Left ventricle myocardium inferior (tissue), 1 donor: ENCODE measurements around the gene RIMS1. TPM values are rescaled to one million over a fixed set of nuclear protein-coding genes. Genes with fewer than 3 reads are reported as not detected.

Source experiments
- DNase-seq: peaks from one replicate; pipeline ENCODE4 v3.0.0-alpha.2; 2020
- H3K27ac ChIP-seq: fragments of 200-600 bp; replicated peaks from 2 replicates; pipeline ENCODE4 v1.8.0; 2021
- H3K27me3 ChIP-seq: fragments of 200-600 bp; 2 replicates; pipeline ENCODE4 v1.8.0; 2021; ENCODE audit warnings: low read depth
- H3K36me3 ChIP-seq: fragments of 200-600 bp; 2 replicates; pipeline ENCODE4 v1.8.0; 2021
- H3K4me1 ChIP-seq: fragments of 200-600 bp; 2 replicates; pipeline ENCODE4 v1.8.0; 2021
- H3K4me3 ChIP-seq: fragments of 200-600 bp; 2 replicates; pipeline ENCODE4 v1.8.0; 2021; ENCODE audit warnings: mild to moderate bottlenecking, moderate library complexity
- H3K9me3 ChIP-seq: fragments of 200-600 bp; replicated peaks from 2 replicates; pipeline ENCODE4 v1.8.0; 2021
- intact Hi-C: fragments of 100-400 bp; cut with micrococcal nuclease; formaldehyde crosslinking; loops from one replicate; pipeline ENCODE4 v1.11.0; 2022
- total RNA-seq: library from RNA; stranded (reverse); fragmentation: NEBNext Ultra II Directional; extraction: Animal tissue kit (Norgen Biotek cat#: 25700); gene quantifications from one replicate; pipeline ENCODE4 v1.2.1, GENCODE V29; 2021
- TF ChIP-seq, protein P1 (sequence below): fragments of 200-600 bp; IDR thresholded peaks from 2 replicates; pipeline ENCODE4 v1.8.0; 2021; ENCODE audit warnings: antibody characterized with exemption, mild to moderate bottlenecking, borderline replicate concordance
- donor health status: DM: no; HTN: yes; CAD: no; lungs with severe emphysema.

Gene RIMS1
- total RNA-seq, 1 donor from 2014 or later, result 0.93 TPM

DNA sequence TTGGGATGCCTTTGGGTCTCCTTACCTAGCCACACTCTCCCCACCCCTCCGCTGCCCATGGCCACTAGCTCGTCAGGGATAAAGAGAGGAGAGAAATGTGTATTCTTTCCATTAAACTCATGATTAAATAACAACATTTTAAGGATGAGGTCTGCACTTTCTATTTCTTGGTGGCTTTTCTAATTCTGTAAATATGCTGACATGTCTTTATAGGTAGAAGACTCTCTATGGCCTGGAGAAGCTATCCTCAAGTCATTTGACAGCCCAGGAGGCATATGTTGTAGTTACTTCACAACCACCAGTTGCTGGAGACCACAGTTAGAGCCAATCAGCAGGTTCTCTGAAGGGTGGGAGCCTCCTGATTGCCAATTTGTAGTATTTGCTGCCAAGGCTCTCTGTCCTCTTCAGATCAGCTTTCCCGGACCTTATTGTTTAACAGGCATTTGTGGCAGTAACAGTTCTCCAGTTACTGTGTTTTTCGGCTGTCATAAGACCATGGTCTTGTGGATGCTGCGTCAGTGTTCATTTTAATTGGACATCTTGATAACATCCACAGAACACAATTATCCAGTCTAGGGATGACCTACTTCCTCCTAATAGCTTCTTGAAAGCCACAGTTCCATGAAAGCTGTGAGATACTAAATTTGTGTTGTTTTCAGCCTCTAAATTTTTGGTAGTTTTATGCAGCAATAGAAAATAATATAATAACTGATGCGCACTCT is 530.6 kb downstream of the RIMS1 start:
- Histone ChIP-seq H3K27ac (no peak overlapping the region), H3K4me1 (no peaks in the 10 kb centered on the region), H3K4me3 (no peak overlapping the region), H3K9me3 (no peaks in the 10 kb centered on the region), H3K36me3 (no peaks in the 10 kb centered on the region), H3K27me3 (peaks cover 56% of the 10 kb centered on the region)
- DNase-seq, result no peak
- intact Hi-C loops, result no loop called here
- TF ChIP-seq, protein P1, sequence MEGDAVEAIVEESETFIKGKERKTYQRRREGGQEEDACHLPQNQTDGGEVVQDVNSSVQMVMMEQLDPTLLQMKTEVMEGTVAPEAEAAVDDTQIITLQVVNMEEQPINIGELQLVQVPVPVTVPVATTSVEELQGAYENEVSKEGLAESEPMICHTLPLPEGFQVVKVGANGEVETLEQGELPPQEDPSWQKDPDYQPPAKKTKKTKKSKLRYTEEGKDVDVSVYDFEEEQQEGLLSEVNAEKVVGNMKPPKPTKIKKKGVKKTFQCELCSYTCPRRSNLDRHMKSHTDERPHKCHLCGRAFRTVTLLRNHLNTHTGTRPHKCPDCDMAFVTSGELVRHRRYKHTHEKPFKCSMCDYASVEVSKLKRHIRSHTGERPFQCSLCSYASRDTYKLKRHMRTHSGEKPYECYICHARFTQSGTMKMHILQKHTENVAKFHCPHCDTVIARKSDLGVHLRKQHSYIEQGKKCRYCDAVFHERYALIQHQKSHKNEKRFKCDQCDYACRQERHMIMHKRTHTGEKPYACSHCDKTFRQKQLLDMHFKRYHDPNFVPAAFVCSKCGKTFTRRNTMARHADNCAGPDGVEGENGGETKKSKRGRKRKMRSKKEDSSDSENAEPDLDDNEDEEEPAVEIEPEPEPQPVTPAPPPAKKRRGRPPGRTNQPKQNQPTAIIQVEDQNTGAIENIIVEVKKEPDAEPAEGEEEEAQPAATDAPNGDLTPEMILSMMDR, result no peak

DNA sequence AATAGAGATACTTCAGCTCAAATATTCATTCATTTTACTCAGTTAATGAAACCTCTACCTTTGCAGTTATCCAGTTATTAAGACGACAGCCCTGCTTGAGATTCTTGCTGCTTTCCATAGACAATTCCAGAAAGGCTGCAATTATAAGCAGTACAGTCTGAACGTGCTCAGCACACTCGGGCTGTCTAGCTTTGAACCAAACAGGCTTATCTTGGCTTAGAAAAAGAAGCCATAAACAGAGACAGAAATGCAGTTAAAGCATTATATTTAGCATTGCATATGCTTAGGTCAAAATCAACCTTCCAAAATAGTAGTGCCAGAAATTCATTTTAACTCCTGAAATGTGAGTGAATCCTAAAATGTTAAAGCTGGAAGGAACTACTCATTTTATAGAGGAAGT is 531.4 kb downstream of the RIMS1 start:
- no peak overlapping the region for H3K27ac ChIP-seq
- peaks cover 51% of the 10 kb centered on the region for H3K27me3 ChIP-seq
- TF ChIP-seq, protein P1, result no peak
- intact Hi-C loops, result no loop called here
- DNase-seq, result no peak
- H3K9me3 ChIP-seq, result no peaks in the 10 kb centered on the region
- H3K36me3 ChIP-seq, result no peaks in the 10 kb centered on the region
- no peak overlapping the region for H3K4me3 ChIP-seq
- no peaks in the 10 kb centered on the region for H3K4me1 ChIP-seq

GRCh38 chr6:72418495-72418894 is 532.1 kb downstream of the RIMS1 start:
- TF ChIP-seq, protein P1, result no peak
- Histone ChIP-seq H3K36me3 (no peaks in the 10 kb centered on the region), H3K27me3 (peaks cover 44% of the 10 kb centered on the region), H3K4me1 (no peaks in the 10 kb centered on the region), H3K4me3 (no peak overlapping the region), H3K9me3 (no peaks in the 10 kb centered on the region), H3K27ac (no peak overlapping the region)
- intact Hi-C loops, result no loop called here
- no peak for DNase-seq

- Histone ChIP-seq H3K9me3 (no peaks in the 10 kb centered on the region), H3K4me1 (no peaks in the 10 kb centered on the region), H3K4me3 (no peak overlapping the region), H3K27me3 (peaks cover 30% of the 10 kb centered on the region), H3K36me3 (no peaks in the 10 kb centered on the region), H3K27ac (no peak overlapping the region)
- TF ChIP-seq, protein P1, result no peak
- intact Hi-C loops, result no loop called here
- no peak for DNase-seq
Measured at GRCh38 chr6:72419966-72420365, 533.6 kb downstream of the RIMS1 start.

- intact Hi-C loops, result no loop called here
Measured at GRCh38 chr6:72420409-72420808, 534.1 kb downstream of the RIMS1 start.

More at GRCh38 chr6:72420409-72420808, 534.1 kb downstream of the RIMS1 start:
- H3K27ac ChIP-seq, result no peak overlapping the region
- no peak for DNase-seq
- H3K27me3 ChIP-seq, result peaks cover 27% of the 10 kb centered on the region
- H3K9me3 ChIP-seq, result no peaks in the 10 kb centered on the region
- no peaks in the 10 kb centered on the region for H3K4me1 ChIP-seq
- TF ChIP-seq, protein P1, result no peak
- H3K36me3 ChIP-seq, result no peaks in the 10 kb centered on the region
- no peak overlapping the region for H3K4me3 ChIP-seq
